ENCODE data around the gene DLGAP1. TPM values are rescaled to one million over a fixed set of nuclear protein-coding genes. Genes with fewer than 3 reads are reported as not detected.

DLGAP1 gene
- total RNA-seq, 6 experiments from 2014 or later: 0.09 to 0.31 (median 0.18) TPM; not detected in 2

DNA sequence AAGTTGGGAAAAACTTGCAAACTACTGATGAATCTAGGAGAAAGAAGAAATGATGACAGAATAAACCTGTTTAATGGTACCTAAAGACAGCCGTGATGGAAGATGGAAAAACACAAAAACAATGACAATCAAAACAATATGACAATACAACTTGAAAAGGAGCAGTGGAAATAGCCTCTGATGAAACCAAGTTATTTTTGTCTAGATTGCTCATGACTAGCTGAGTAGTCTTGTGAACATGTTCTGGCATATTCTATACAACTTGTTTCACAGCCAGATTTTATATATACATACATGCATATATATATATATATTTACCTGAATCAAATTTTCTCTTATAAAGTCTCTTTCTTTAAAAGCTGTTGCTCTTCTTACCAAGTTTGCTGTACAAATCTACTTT, 566.0 kb downstream of the DLGAP1 start:
- Histone ChIP-seq H3K4me1 (no peaks in the 10 kb centered on the region), H3K9me3 (no peaks in the 10 kb centered on the region), H3K36me3 (no peaks in the 10 kb centered on the region), H3K27ac (no peak overlapping the region), H3K27me3 (no peaks in the 10 kb centered on the region), H3K4me3 (no peak overlapping the region)
- WGBS (ENCODE audit: insufficient coverage, low coverage, low lambda C conversion rate, missing lambda C conversion rate): 70% methylated on average over 1 of the region's 1 CpG
- no peak for TF ChIP-seq POLR2A (IDR thresholded peaks at IDR 0.05)
- TF ChIP-seq, protein P1, sequence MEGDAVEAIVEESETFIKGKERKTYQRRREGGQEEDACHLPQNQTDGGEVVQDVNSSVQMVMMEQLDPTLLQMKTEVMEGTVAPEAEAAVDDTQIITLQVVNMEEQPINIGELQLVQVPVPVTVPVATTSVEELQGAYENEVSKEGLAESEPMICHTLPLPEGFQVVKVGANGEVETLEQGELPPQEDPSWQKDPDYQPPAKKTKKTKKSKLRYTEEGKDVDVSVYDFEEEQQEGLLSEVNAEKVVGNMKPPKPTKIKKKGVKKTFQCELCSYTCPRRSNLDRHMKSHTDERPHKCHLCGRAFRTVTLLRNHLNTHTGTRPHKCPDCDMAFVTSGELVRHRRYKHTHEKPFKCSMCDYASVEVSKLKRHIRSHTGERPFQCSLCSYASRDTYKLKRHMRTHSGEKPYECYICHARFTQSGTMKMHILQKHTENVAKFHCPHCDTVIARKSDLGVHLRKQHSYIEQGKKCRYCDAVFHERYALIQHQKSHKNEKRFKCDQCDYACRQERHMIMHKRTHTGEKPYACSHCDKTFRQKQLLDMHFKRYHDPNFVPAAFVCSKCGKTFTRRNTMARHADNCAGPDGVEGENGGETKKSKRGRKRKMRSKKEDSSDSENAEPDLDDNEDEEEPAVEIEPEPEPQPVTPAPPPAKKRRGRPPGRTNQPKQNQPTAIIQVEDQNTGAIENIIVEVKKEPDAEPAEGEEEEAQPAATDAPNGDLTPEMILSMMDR (IDR thresholded peaks at IDR 0.05): no peak
- intact Hi-C loops (cut with DNase I): no loop called here
- ATAC-seq: no peak
- DNase-seq: no peak

DNA sequence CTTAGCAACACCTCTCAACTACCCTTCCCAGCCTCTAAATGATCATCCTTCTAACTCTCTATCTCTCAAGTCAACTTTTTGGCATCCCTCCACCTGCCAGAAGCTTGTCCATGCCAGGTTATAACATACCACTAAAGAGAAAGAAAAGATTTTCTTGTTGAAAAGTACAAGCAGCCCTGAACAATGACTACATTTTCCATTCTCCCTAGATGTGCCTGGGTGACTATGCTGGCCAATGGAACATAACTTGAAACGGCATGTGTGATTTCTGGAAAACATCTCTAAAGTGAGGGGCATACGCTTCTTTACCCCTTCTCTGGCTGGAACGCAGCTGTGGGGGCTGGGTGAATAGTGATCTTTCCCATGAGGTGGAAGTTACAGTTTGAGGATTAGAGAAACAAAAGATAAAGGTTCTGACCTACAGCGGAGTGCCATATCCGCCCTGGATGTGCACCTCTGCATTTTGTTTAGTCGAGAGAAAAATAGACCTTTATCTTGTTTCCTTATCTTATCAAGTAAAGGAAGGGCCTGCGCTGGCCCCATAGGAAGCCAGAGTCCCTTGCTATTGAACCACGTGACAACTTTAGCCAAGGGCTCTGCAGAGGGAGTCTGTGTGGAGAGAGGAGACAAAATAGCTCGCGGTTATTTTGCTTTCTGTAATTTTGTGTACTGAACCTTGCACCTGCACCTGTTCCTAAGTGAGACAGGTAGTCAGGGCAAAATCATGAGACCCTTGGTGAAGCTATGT, 568.4 kb downstream of the DLGAP1 start:
- H3K27ac ChIP-seq: no peak overlapping the region
- peak in 3 of 4 donors; percentile 30 to 55 (median 49) for ATAC-seq
- no peaks in the 10 kb centered on the region for H3K4me1 ChIP-seq
- no peak for TF ChIP-seq POLR2A (IDR thresholded peaks at IDR 0.05)
- TF ChIP-seq, protein P1 (IDR thresholded peaks at IDR 0.05): no peak
- intact Hi-C loops (cut with DNase I): no loop called here
- WGBS (ENCODE audit: insufficient coverage, low coverage, low lambda C conversion rate, missing lambda C conversion rate): 26% methylated on average over 10 of the region's 10 CpGs
- no peaks in the 10 kb centered on the region for H3K27me3 ChIP-seq
- no peak overlapping the region for H3K4me3 ChIP-seq
- H3K36me3 ChIP-seq: no peaks in the 10 kb centered on the region
- no peak for DNase-seq
- no peaks in the 10 kb centered on the region for H3K9me3 ChIP-seq

DNA sequence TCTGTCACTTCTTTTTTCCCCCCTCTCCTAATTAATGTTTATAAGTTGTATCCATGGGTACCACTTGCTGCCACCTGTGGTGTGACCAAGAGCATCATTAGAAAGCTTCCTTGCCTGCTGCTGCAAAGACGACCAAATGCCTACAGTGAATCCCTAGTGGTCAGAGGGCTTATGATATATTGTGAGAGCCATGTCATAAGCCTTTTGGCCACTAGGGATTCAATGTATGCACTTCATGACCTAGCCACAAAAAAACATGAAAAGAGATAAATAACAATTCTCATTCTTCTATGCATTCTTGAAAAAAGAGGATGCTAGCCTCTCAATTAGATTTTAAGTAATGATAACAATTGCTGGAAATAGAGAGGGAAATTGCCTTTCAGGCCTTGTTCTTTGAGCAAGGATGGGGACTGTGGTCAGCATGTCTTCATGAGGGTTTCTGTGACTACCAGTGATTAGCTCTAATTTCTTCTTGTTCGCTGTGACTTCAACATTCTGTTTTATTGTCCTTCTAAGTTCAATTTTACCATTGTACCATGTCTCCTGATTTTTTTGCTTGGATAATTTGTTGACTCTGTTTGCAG, 569.8 kb downstream of the DLGAP1 start:
- H3K4me1 ChIP-seq: no peaks in the 10 kb centered on the region
- H3K4me3 ChIP-seq: no peak overlapping the region
- H3K27ac ChIP-seq: no peak overlapping the region
- no peak for TF ChIP-seq POLR2A (IDR thresholded peaks at IDR 0.05)
- TF ChIP-seq, protein P1 (IDR thresholded peaks at IDR 0.05): no peak
- H3K27me3 ChIP-seq: no peaks in the 10 kb centered on the region
- no peaks in the 10 kb centered on the region for H3K36me3 ChIP-seq
- no peak for DNase-seq
- WGBS (ENCODE audit: insufficient coverage, low coverage, low lambda C conversion rate, missing lambda C conversion rate): 45% methylated on average over 2 of the region's 2 CpGs
- ATAC-seq: no peak
- intact Hi-C loops (cut with DNase I): no loop called here
- no peaks in the 10 kb centered on the region for H3K9me3 ChIP-seq

DNA sequence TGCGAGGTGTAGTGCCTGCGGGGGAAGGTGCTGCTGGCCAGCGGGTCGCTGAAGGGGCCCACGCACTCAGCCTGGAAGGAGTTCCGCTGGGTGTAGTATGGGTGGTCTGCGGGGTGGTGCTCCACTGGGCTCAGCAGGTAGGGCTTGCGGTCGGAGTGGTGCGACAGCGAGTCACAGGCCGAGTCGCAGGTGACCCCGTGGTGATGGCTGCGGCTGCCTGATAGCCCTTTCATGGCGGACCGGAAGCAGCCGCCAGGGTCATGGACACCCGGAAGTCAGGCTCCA, 575.3 kb downstream of the DLGAP1 start:
- Histone ChIP-seq H3K27me3 (no peaks in the 10 kb centered on the region), H3K27ac (no peak overlapping the region), H3K4me3 (no peak overlapping the region), H3K9me3 (no peaks in the 10 kb centered on the region), H3K4me1 (no peaks in the 10 kb centered on the region), H3K36me3 (no peaks in the 10 kb centered on the region)
- intact Hi-C loops (cut with DNase I): no loop called here
- DNase-seq (no peak), ATAC-seq (peak in 1 of 4 donors; percentile 40)
- TF ChIP-seq, protein P1 (IDR thresholded peaks at IDR 0.05): no peak
- TF ChIP-seq POLR2A (IDR thresholded peaks at IDR 0.05): no peak
- 100% methylated on average over 13 of the region's 19 CpGs for WGBS (ENCODE audit: insufficient coverage, low coverage, low lambda C conversion rate, missing lambda C conversion rate)

Measured in right lobe of liver (tissue), 6 donors.